WTC11 (cell line): ENCODE measurements around the gene FOXN3. TPM values are rescaled to one million over a fixed set of nuclear protein-coding genes. Genes with fewer than 3 reads are reported as not detected.

ENCODE experiments used
- ATAC-seq: fragments of 200-7000 bp; cut with Tn5 transposase; 2 replicates; pipeline ENCODE4 v1.10.0; 2021; ENCODE audit warnings: mild to moderate bottlenecking, moderate library complexity
- CTCF ChIA-PET: fragments of 300-600 bp; sonication (Branson Sonifier 250); formaldehyde crosslinking; loops from one replicate; lab custom pipeline; 2021; ENCODE audit warnings: antibody characterized with exemption; lab: Charles Lee
- POLR2A ChIA-PET: fragments of 350-600 bp; sonication (Branson Sonifier 250); formaldehyde crosslinking; loops from one replicate; lab custom pipeline; 2021; ENCODE audit warnings: antibody characterized with exemption; lab: Charles Lee
- DNase-seq: peaks from one replicate; pipeline ENCODE4 v3.0.0; 2021; ENCODE audit warnings: low spot score
- H3K27ac Mint-ChIP-seq: 2 replicates; pipeline ENCODE4 v1.8.0; 2021; ENCODE audit warnings: mixed read lengths
- H3K27me3 Mint-ChIP-seq: 2 replicates; pipeline ENCODE4 v1.8.0; 2021; ENCODE audit warnings: low read depth, mild to moderate bottlenecking, moderate library complexity, mixed read lengths
- H3K36me3 Mint-ChIP-seq: 2 replicates; pipeline ENCODE4 v1.8.0; 2021; ENCODE audit warnings: mixed read lengths
- H3K4me1 Mint-ChIP-seq: 2 replicates; pipeline ENCODE4 v1.8.0; 2022; ENCODE audit warnings: mixed read lengths
- H3K4me3 Mint-ChIP-seq: 2 replicates; pipeline ENCODE4 v1.8.0; 2021; ENCODE audit warnings: mild to moderate bottlenecking, moderate library complexity, mixed read lengths
- H3K9me3 Mint-ChIP-seq: 2 replicates; pipeline ENCODE4 v1.8.0; 2021; ENCODE audit warnings: mixed read lengths
- CREM ChIP-seq: sonication (generic); formaldehyde crosslinking; IDR thresholded peaks from 2 replicates; pipeline ENCODE4 v1.8.1; 2022; ENCODE audit warnings: mild to moderate bottlenecking, missing genetic modification reagents, moderate library complexity
- FOXJ3 ChIP-seq: sonication (generic); formaldehyde crosslinking; IDR thresholded peaks from 2 replicates; pipeline ENCODE4 v1.9.0; 2021; ENCODE audit warnings: missing genetic modification reagents, mild to moderate bottlenecking, borderline replicate concordance
- FOXK1 ChIP-seq: sonication (generic); formaldehyde crosslinking; IDR thresholded peaks from 2 replicates; pipeline ENCODE4 v1.8.0; 2022; ENCODE audit warnings: mild to moderate bottlenecking, moderate library complexity, missing genetic modification reagents
- IRF1 ChIP-seq: sonication (generic); formaldehyde crosslinking; IDR thresholded peaks from 2 replicates; pipeline ENCODE4 v1.8.0; 2023; ENCODE audit warnings: missing genetic modification reagents
- MXD4 ChIP-seq: fragments of 250-450 bp; sonication (Bioruptor Pico); IDR thresholded peaks from 2 replicates; pipeline ENCODE4 v1.8.0; 2021; ENCODE audit warnings: mild to moderate bottlenecking, moderate library complexity, borderline replicate concordance
- NFATC4 ChIP-seq: fragments of 250-450 bp; sonication (Bioruptor Pico); IDR thresholded peaks from 2 replicates; pipeline ENCODE4 v1.9.0; 2021; ENCODE audit warnings: mild to moderate bottlenecking
- NR3C1 ChIP-seq: sonication (generic); formaldehyde crosslinking; conservative IDR thresholded peaks from 2 replicates; pipeline ENCODE4 v1.8.1; 2023; ENCODE audit warnings: low read depth, mild to moderate bottlenecking, missing genetic modification reagents
- OVOL2 ChIP-seq: fragments of 250-450 bp; sonication (Bioruptor Pico); IDR thresholded peaks from 2 replicates; pipeline ENCODE4 v1.9.0; 2021; ENCODE audit warnings: mild to moderate bottlenecking, borderline replicate concordance
- PRDM15 ChIP-seq: sonication (generic); formaldehyde crosslinking; IDR thresholded peaks from 2 replicates; pipeline ENCODE4 v1.8.0; 2022; ENCODE audit warnings: missing genetic modification reagents
- RELA ChIP-seq: sonication (generic); formaldehyde crosslinking; IDR thresholded peaks from 2 replicates; pipeline ENCODE4 v1.8.1; 2022; ENCODE audit warnings: missing genetic modification reagents, mild to moderate bottlenecking, borderline replicate concordance
- TCF7 ChIP-seq: sonication (generic); formaldehyde crosslinking; IDR thresholded peaks from 2 replicates; pipeline ENCODE4 v1.8.0; 2022; ENCODE audit warnings: mild to moderate bottlenecking, low read depth, missing genetic modification reagents, moderate library complexity
- ZMAT4 ChIP-seq: fragments of 250-450 bp; sonication (Bioruptor Pico); IDR thresholded peaks from 2 replicates; pipeline ENCODE4 v1.9.0; 2021; ENCODE audit warnings: mild to moderate bottlenecking
- ZNF232 ChIP-seq: sonication (generic); formaldehyde crosslinking; IDR thresholded peaks from 2 replicates; pipeline ENCODE4 v1.8.0; 2022; ENCODE audit warnings: mild to moderate bottlenecking, missing genetic modification reagents
- total RNA-seq: library from RNA; stranded (reverse); gene quantifications from 3 replicates; pipeline ENCODE4 v1.2.3, GENCODE V29; 2021
- TF ChIP-seq, protein P1 (sequence below): sonication (generic); formaldehyde crosslinking; IDR thresholded peaks from 2 replicates; pipeline ENCODE4 v1.8.0; 2022; ENCODE audit warnings: mild to moderate bottlenecking, missing genetic modification reagents
- TF ChIP-seq, protein P2 (sequence below): fragments of 250-450 bp; sonication (Bioruptor Pico); IDR thresholded peaks from 2 replicates; pipeline ENCODE4 v1.9.0; 2021; ENCODE audit warnings: moderate library complexity, mild to moderate bottlenecking, inconsistent platforms, borderline replicate concordance
- TF ChIP-seq, protein P3 (sequence below): sonication (generic); formaldehyde crosslinking; conservative IDR thresholded peaks from 2 replicates; pipeline ENCODE4 v1.8.1; 2022; ENCODE audit warnings: mild to moderate bottlenecking, missing genetic modification reagents
- TF ChIP-seq, protein P4 (sequence below): sonication (generic); formaldehyde crosslinking; IDR thresholded peaks from 2 replicates; pipeline ENCODE4 v1.8.1; 2023; ENCODE audit warnings: mild to moderate bottlenecking, missing genetic modification reagents, moderate library complexity

The FOXN3 gene
- total RNA-seq, 1 experiment from 2014 or later: 170 TPM

GRCh38 chr14:89406941-89407340 is 10.1 kb downstream of the FOXN3 start:
- CTCF ChIA-PET: interaction anchor here (0.7 kb wide), 1 partner anchor 17 kb away, joined by 3 read pairs; no protein-coding TSS in a partner anchor
- TF ChIP-seq OVOL2 (CRISPR knock-in tag) (no peak), MXD4 (CRISPR knock-in tag) (no peak), RELA (CRISPR knock-in tag) (no peak), IRF1 (CRISPR knock-in tag) (no peak), CREM (no peak), FOXK1 (no peak), NR3C1 (no peak)
- TF ChIP-seq, protein P1, sequence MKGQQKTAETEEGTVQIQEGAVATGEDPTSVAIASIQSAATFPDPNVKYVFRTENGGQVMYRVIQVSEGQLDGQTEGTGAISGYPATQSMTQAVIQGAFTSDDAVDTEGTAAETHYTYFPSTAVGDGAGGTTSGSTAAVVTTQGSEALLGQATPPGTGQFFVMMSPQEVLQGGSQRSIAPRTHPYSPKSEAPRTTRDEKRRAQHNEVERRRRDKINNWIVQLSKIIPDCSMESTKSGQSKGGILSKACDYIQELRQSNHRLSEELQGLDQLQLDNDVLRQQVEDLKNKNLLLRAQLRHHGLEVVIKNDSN (CRISPR knock-in tag): no peak
- no peak for ATAC-seq

GRCh38 chr14:89406361-89406760 is 10.7 kb downstream of the FOXN3 start:
- ATAC-seq: no peak
- peaks cover 46% of the 10 kb centered on the region for H3K36me3 Mint-ChIP-seq
- H3K9me3 Mint-ChIP-seq: peaks cover 9% of the 10 kb centered on the region
- TF ChIP-seq, protein P2, sequence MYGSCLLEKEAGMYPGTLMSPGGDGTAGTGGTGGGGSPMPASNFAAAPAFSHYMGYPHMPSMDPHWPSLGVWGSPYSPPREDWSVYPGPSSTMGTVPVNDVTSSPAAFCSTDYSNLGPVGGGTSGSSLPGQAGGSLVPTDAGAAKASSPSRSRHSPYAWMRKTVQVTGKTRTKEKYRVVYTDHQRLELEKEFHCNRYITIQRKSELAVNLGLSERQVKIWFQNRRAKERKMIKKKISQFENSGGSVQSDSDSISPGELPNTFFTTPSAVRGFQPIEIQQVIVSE: no peak
- TF ChIP-seq ZMAT4 (CRISPR knock-in tag) (no peak), ZNF232 (CRISPR knock-in tag) (no peak), TCF7 (no peak), IRF1 (CRISPR knock-in tag) (no peak), NFATC4 (no peak), PRDM15 (no peak), FOXJ3 (CRISPR knock-in tag) (no peak)
- TF ChIP-seq, protein P3, sequence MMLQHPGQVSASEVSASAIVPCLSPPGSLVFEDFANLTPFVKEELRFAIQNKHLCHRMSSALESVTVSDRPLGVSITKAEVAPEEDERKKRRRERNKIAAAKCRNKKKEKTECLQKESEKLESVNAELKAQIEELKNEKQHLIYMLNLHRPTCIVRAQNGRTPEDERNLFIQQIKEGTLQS: no peak
- TF ChIP-seq, protein P4, sequence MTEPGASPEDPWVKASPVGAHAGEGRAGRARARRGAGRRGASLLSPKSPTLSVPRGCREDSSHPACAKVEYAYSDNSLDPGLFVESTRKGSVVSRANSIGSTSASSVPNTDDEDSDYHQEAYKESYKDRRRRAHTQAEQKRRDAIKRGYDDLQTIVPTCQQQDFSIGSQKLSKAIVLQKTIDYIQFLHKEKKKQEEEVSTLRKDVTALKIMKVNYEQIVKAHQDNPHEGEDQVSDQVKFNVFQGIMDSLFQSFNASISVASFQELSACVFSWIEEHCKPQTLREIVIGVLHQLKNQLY (CRISPR knock-in tag): no peak
- ChIA-PET CTCF (no interaction called here), POLR2A (no interaction called here)
- no peak overlapping the region for H3K4me3 Mint-ChIP-seq
- no peak for DNase-seq
- H3K27me3 Mint-ChIP-seq: no peaks in the 10 kb centered on the region
- peaks cover 76% of the 10 kb centered on the region for H3K4me1 Mint-ChIP-seq
- H3K27ac Mint-ChIP-seq: no peak overlapping the region

More at GRCh38 chr14:89406941-89407340, 10.1 kb downstream of the FOXN3 start:
- DNase-seq: no peak
- POLR2A ChIA-PET: interaction anchor here (0.7 kb wide), 1 partner anchor 155 kb away, joined by 4 read pairs; no protein-coding TSS in a partner anchor
- peaks cover 73% of the 10 kb centered on the region for H3K4me1 Mint-ChIP-seq
- peaks cover 11% of the 10 kb centered on the region for H3K9me3 Mint-ChIP-seq
- no peak overlapping the region for H3K4me3 Mint-ChIP-seq
- no peak overlapping the region; the same call in 1 of the 2 replicates for H3K27ac Mint-ChIP-seq
- no peaks in the 10 kb centered on the region for H3K27me3 Mint-ChIP-seq
- H3K36me3 Mint-ChIP-seq: peaks cover 52% of the 10 kb centered on the region
